Body of pancreas (tissue), 4 donors: Measurements from ENCODE around the gene RHOT1.

Source experiments
- CTCF ChIP-seq, 7 experiments: fragments of 450-650 bp in 4 of 7; fragments of 200-600 bp in 3 of 7; sonication (generic) in 3 of 7; IDR thresholded peaks; one replicate each; pipeline ENCODE4 v1.5.1; 2016 to 2019; ENCODE audit warnings: antibody characterized with exemption in 7 of 7
- POLR2A ChIP-seq, 3 donors: fragments of 450-650 bp; IDR thresholded peaks; one replicate each; pipeline ENCODE4 v1.6.1; 2016; ENCODE audit warnings: antibody characterized with exemption in 3 of 3, mild to moderate bottlenecking in 2 of 3

DNA sequence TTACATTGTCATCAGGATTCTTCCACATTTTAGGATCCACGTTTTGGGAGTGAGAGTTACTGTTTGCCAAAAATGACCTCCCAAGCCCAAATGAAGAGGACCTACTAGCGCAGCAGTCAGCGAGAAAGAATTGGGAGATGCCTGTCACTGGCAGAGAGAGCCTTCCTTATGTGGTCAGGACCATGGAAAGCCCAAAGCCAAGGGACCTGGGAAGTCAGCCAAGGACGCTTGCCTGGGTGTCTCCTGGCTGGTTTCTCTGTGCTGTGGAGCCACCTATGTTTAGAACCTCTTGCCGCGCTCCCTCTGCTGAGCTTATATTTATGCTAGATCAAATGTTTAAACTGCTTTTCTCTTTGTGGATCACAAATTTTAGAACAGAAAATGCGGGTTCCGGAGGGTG, 98.4 kb downstream of the RHOT1 start:
- TF ChIP-seq CTCF (IDR thresholded peaks at IDR 0.05) (no peak), POLR2A (IDR thresholded peaks at IDR 0.05) (no peak)
